Activated gamma-delta T cell treated with anti-CD3 and anti-CD28 coated beads, Interleukin-2, amount 50 U/mL, for 16 hours (primary cell): ENCODE data around the gene DCHS2.

ENCODE experiments used
- DNase-seq: peaks from one replicate; pipeline ENCODE4 v3.0.0-alpha.2; 2020; ENCODE audit warnings: low read depth

Gene DCHS2

GRCh38 chr4:154376486-154376885 lies 115.1 kb downstream of the DCHS2 start:
- DNase-seq, result no peak

- no peak for DNase-seq
Observed at GRCh38 chr4:154368060-154368459, 123.5 kb downstream of the DCHS2 start.

GRCh38 chr4:154367659-154368058 lies 123.9 kb downstream of the DCHS2 start:
- DNase-seq, result no peak

GRCh38 chr4:154366956-154367355 lies 124.6 kb downstream of the DCHS2 start:
- no peak for DNase-seq

- DNase-seq, result no peak
Observed at GRCh38 chr4:154364066-154364845, 127.3 kb downstream of the DCHS2 start.

GRCh38 chr4:154361450-154361849 lies 130.1 kb downstream of the DCHS2 start:
- DNase-seq, result no peak

- no peak for DNase-seq
Observed at GRCh38 chr4:154360491-154360890, 131.1 kb downstream of the DCHS2 start.

- no peak for DNase-seq
Observed at GRCh38 chr4:154354883-154355282, 136.7 kb downstream of the DCHS2 start.

GRCh38 chr4:154349829-154350228 lies 141.8 kb downstream of the DCHS2 start:
- DNase-seq, result no peak

- no peak for DNase-seq
Observed at GRCh38 chr4:154348657-154349056, 142.9 kb downstream of the DCHS2 start.

- no peak for DNase-seq
Observed at GRCh38 chr4:154345359-154345758, 146.2 kb downstream of the DCHS2 start.

- no peak for DNase-seq
Observed at GRCh38 chr4:154344686-154345085, 146.9 kb downstream of the DCHS2 start.

GRCh38 chr4:154343651-154344050 lies 147.9 kb downstream of the DCHS2 start:
- DNase-seq, result no peak

GRCh38 chr4:154341448-154341847 lies 150.2 kb downstream of the DCHS2 start:
- DNase-seq, result no peak

GRCh38 chr4:154335588-154335987 lies 156.0 kb downstream of the DCHS2 start:
- DNase-seq, result no peak

- peak; percentile 5 for DNase-seq
Observed at GRCh38 chr4:154332681-154333421, 158.7 kb downstream of the DCHS2 start.

GRCh38 chr4:154329939-154330338 lies 161.7 kb downstream of the DCHS2 start:
- no peak for DNase-seq

GRCh38 chr4:154329268-154329868 lies 162.2 kb downstream of the DCHS2 start:
- no peak for DNase-seq

GRCh38 chr4:154328030-154328429 lies 163.6 kb downstream of the DCHS2 start:
- DNase-seq, result no peak

GRCh38 chr4:154320521-154320920 lies 171.1 kb downstream of the DCHS2 start:
- no peak for DNase-seq

- no peak for DNase-seq
Observed at GRCh38 chr4:154319736-154320135, 171.9 kb downstream of the DCHS2 start.

GRCh38 chr4:154317201-154317999 lies 174.2 kb downstream of the DCHS2 start:
- no peak for DNase-seq
